Measurements from ENCODE around the gene ITPR1.

- TF ChIP-seq POLR2A (IDR thresholded peaks at IDR 0.05): no peak
- TF ChIP-seq CTCF (IDR thresholded peaks at IDR 0.05): no peak
Observed at GRCh38 chr3:4546346-4547178, 53.4 kb downstream of the ITPR1 start.
